Activated gamma-delta T cell treated with Interleukin-2 at 50 U/mL for 16 hours (primary cell): ENCODE measurements around the gene PTPRJ.
"Not testable (repeated sequence)": the region's sequence is repeated elsewhere in the genome, so short reads cannot be mapped to it uniquely, and the experiment has no call there.

Source experiments
- DNase-seq: peaks from one replicate; pipeline ENCODE4 v3.0.0-alpha.2; 2020

The PTPRJ gene

DNA sequence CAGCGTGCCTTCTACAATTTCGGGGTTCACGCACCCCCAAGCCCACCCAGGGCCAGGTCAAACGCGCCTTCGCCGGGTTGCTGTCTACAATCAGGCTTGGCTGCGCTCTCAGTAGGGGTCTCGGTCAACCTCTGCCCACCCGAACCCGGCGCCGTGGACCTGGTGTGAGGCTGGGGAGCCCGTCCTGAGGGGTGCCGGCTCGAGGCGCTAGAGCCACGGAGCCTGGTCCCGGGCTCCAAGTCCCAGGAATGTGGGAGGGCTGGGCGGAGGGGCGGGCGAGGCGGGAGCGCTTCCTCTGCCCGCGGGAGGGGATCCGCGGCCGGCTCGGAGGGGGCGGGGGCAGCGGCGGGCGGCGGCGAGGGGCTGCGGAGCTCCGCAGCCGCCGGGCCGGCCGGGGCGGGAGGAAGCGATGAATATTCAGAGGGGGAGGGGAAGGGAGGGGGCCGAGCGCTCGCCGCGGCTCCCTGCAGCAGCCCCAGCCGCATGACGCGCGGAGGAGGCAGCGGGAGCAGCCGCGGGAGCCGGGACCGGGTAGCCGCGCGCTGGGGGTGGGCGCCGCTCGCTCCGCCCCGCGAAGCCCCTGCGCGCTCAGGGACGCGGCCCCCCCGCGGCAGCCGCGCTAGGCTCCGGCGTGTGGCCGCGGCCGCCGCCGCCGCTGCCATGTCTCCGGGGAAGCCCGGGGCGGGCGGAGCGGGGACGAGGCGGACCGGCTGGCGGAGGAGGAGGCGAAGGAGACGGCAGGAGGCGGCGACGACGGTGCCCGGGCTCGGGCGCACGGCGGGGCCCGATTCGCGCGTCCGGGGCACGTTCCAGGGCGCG lies at the start of gene PTPRJ:
Gene PTPRJ, plus strand, starts transcription at position 472 of the 819 bp plus-strand sequence. CDS start 354 bp downstream, outside the sequence.
- DNase-seq: peak; percentile 54

GRCh38 chr11:47932544-47932943 lies 47.8 kb upstream of the PTPRJ start:
- DNase-seq: no peak

- DNase-seq: not testable (repeated sequence)
These were observed 46.6 kb upstream of the PTPRJ start for GRCh38 chr11:47933797-47934196.

GRCh38 chr11:47938791-47939560 lies 41.4 kb upstream of the PTPRJ start:
- no peak for DNase-seq

- no peak for DNase-seq
These were observed 39.3 kb upstream of the PTPRJ start for GRCh38 chr11:47940904-47941649.

GRCh38 chr11:47941907-47942558 lies 38.3 kb upstream of the PTPRJ start:
- no peak for DNase-seq

DNA sequence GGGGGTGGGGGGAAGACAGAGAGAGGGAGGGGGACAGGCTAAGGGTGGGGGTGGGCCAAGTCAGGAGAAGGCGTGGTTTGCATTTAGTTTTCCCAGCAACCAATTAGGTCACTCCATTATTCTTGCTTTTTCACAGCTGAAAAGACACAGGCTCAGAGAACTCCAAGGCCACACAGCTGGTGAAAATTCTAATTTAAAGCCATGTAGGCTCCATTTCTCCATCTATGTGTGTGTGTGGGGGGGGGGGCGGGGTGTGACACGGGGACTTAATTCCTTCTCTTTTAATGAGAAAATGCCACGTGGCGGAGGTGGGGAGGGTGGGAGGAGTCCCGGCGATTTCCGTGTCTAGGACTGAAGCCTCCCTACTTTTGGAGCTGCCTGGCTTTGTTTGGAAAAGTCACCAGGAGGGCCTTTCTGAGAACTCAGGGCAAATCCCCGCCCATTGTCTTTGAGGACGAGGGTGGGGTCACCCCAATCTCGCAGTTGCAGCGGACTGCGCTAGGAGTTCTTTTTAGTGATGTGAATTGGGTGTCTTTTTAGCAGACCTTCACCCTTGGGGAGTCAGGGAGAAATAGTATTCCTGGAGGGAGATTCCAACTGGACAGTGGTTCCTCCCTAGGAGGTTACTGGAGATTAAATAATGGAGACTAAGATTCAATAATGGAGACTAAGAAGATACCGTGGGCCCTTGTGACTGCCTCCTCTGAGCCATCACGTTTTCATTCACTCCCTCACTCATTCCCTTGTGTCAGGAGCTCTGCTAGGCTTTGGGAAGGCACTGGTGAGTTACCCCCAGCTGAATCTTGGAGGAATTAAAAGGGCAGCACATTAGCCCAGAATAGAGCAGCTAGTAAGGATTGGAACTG lies 36.4 kb upstream of the PTPRJ start:
- DNase-seq: no peak

GRCh38 chr11:47944632-47945031 lies 35.7 kb upstream of the PTPRJ start:
- no peak for DNase-seq

DNA sequence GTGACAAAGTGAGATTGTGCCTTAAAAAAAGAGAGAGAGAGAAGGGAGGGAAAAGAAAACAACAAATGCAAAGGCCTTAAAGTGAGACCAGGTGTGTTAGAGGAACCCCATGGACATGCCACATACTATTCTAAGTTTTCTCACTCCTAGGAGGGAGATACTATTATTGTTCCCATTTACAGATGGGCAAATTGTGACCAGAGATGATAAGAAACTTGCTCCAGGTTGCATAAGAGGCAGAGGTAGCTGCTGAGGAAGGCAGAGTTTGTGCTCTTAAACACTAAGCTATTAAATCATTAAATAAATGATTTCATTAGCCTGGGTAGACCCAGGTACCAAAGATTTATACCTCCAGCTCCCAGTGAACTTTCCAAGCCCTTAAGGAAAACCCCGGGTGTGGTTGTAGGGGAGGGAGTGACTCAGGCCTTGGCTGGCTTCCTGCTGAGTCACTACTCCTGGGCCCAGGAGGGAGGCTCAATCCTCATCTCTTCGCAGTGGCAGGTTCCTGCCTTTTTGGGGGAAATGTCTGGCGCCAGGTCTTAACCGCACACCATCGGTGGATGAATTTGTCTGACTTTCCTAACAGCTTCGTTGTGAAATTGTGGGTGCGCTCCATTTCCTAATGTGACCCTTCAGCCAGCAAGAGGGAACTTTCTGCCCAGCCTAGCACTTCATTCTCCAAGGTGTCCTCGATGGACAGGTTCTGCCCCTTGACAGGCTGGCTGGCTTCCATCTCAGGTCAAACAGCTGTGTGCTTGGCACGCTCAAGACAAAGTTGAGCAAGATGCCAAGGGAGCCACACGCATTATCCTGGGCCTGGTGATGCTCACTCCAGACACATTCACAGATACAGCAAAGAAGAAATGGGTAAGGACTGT lies 33.4 kb upstream of the PTPRJ start:
- no peak for DNase-seq

DNA sequence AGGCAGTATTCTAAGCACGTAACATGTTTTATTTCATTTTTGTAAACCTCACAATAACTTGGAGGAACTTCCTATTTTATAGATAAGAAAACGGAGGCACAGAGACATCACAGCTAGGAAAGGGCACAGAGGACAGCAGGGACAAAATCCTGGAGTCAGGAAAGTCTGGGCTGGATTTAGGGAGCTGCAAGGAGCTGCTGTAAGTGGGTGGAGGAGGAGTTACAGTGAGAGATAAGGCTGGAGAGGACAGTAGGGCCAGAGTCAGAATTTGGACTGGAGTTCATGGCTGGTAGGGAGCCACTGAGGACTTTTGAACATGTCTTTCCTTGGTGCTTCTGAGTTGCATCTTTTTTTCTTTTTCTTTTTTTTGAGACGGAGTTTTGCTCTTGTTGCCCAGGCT lies 32.2 kb upstream of the PTPRJ start:
- no peak for DNase-seq

DNA sequence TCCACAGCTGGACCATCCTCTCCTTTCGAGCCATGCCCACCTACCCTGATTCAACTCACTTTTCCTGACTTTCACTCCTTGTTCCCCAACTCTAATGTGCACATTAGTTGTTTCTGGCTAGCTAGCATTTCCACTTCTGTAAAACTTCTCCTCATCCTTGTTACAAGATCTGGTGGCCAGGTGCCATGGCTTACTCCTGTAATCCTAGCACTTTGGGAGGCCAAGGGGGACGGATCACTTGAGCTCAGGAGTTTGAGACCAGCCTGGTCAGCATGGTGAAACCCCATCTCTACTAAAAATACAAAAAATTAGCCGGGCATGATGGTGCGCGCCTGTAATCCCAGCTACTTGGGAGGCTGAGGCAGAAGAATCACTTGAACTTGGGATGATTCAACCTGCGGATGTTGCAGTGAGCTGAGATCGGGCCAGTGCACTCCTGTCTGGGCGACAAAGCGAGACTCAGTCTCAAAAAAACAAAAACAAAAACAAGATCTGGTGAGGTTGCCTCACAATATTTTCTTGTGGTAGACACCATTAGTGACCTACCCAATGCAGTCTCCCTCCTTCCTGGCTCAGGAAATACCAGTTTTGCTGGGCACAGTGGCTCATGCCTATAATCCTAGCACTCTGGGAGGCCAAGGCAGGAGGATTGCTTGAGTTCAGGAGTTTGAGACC lies 31.2 kb upstream of the PTPRJ start:
- DNase-seq: not testable (repeated sequence)

- peak; percentile 57 for DNase-seq
These were observed 30.0 kb upstream of the PTPRJ start for GRCh38 chr11:47950396-47950795.

GRCh38 chr11:47951504-47951903 lies 28.9 kb upstream of the PTPRJ start:
- DNase-seq: not testable (repeated sequence)

DNA sequence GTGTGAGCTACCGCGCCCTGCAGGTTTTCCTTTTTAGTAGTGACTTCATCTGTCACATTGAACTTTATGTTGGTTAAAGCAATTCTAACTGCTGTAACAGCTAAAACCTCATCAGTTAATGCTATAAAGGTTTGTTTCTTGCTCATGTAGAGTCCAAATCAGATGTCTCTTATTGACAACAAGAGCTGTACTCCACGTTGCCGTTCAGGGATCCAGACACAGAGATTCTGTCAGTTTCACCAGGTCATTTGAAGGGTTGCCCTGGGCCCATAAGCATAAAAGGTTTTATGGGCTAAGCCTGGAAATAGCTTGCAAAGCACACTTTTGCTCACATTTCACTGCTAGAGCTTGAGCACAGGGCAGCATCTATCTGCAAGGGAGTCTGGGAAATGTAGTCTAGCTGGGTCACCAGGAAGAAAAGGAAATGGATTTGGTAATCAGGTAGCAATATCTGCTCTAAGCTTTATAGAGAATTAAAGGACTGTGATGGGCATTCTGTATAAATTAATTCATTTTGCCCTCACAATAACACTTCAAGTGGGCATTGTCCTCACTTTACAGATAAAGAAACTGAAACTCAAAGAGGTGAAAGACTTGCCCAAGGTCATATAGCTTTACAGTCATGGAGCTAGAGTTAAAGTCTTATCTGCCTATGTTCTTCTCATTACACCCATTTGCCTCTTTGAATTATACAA lies 25.2 kb upstream of the PTPRJ start:
- no peak for DNase-seq

DNA sequence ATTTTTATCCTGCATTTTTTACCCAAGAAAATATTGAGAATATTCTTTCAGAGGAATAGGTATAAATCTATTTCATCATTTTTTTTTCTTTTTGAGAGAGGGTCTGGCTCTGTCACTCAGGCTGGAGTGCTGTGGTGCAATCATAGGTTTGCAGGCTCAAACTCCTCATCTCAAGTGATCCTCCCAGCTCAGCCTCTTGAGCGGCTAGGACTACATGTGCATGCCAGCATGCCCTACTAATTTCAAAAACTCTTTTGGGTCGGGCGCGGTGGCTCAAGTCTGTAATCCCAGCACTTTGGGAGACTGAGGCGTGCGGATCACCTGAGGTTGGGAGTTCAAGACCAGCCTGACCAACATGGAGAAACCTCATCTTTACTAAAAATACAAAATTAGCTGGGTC lies 20.3 kb upstream of the PTPRJ start:
- no peak for DNase-seq

DNA sequence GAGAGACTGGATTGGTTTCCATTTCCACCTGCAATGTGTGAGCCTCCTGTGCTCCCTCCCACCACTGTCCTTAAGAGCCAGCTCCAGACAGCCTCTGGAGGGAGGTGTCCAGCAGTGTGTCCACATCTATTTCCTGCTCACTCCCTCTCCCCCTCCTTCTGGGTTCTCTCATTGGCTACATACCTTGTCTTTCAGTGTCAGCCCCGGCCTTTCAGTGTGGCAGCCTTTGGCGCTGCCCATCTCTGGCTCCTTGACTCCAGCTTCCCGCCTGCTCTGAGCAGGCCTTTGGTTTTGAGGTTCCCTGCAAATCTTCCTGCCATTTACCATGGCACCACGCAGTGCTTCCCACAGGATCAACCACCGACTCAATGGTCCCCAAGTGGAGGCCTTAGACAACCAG lies 19.0 kb upstream of the PTPRJ start:
- no peak for DNase-seq

- DNase-seq: no peak
These were observed 15.8 kb upstream of the PTPRJ start for GRCh38 chr11:47964546-47964945.

- no peak for DNase-seq
These were observed 12.5 kb upstream of the PTPRJ start for GRCh38 chr11:47967577-47968525.
